ENCODE results near the gene DGKZ.

- no peak for TF ChIP-seq POLR2A (IDR thresholded peaks at IDR 0.05)
- TF ChIP-seq, protein P1, sequence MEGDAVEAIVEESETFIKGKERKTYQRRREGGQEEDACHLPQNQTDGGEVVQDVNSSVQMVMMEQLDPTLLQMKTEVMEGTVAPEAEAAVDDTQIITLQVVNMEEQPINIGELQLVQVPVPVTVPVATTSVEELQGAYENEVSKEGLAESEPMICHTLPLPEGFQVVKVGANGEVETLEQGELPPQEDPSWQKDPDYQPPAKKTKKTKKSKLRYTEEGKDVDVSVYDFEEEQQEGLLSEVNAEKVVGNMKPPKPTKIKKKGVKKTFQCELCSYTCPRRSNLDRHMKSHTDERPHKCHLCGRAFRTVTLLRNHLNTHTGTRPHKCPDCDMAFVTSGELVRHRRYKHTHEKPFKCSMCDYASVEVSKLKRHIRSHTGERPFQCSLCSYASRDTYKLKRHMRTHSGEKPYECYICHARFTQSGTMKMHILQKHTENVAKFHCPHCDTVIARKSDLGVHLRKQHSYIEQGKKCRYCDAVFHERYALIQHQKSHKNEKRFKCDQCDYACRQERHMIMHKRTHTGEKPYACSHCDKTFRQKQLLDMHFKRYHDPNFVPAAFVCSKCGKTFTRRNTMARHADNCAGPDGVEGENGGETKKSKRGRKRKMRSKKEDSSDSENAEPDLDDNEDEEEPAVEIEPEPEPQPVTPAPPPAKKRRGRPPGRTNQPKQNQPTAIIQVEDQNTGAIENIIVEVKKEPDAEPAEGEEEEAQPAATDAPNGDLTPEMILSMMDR (IDR thresholded peaks at IDR 0.05): no peak
These were observed 30.0 kb downstream of the DGKZ start for GRCh38 chr11:46377290-46377689.

Data from lower leg skin (tissue), 3 donors.